ENCODE data around the gene SLC10A2.

Gene SLC10A2

GRCh38 chr13:103007427-103007762, 58.8 kb downstream of the SLC10A2 start:
- peak overlapping the region; percentile 99 for H3K27ac ChIP-seq (ENCODE audit: low read depth, low read length, poor library complexity, severe bottlenecking)

GRCh38 chr13:103006641-103007426, 59.4 kb downstream of the SLC10A2 start:
- Histone ChIP-seq H2AFZ (ENCODE audit: low read length) (peak overlapping the region; percentile 9), H3K9me2 (ENCODE audit: low read depth, low read length) (no peaks in the 10 kb centered on the region), H3K27me3 (ENCODE audit: insufficient read depth, low read length) (no peaks in the 10 kb centered on the region), H3K36me3 (ENCODE audit: insufficient read depth, low read length) (no peaks in the 10 kb centered on the region; the same call in 1 of the 2 replicates), H3K4me3 (ENCODE audit: low read depth, low read length, poor library complexity, severe bottlenecking) (peak overlapping the region; percentile 46), H3K79me2 (ENCODE audit: insufficient read depth, low read length) (no peaks in the 10 kb centered on the region), H3F3A (ENCODE audit: insufficient read depth, low read length) (no peaks in the 10 kb centered on the region), H3K9ac (ENCODE audit: low read length) (peak overlapping the region; percentile 76), H3K4me2 (ENCODE audit: low read length) (peak overlapping the region; percentile 78), H4K20me1 (ENCODE audit: insufficient read depth, low read length) (no peaks in the 10 kb centered on the region), H3K4me1 (ENCODE audit: insufficient read depth, low read length, severe bottlenecking) (peaks cover 31% of the 10 kb centered on the region), H3K9me3 (ENCODE audit: low read length) (peaks cover 23% of the 10 kb centered on the region), H3K27ac (ENCODE audit: low read depth, low read length, poor library complexity, severe bottlenecking) (peak overlapping the region; percentile 99)
- no peak for TF ChIP-seq EZH2 (IDR thresholded peaks at IDR 0.05; ENCODE audit: borderline replicate concordance, low read length)
- TF ChIP-seq CTCF (IDR thresholded peaks at IDR 0.05; ENCODE audit: low read length), result no peak

More at GRCh38 chr13:103007427-103007762, 58.8 kb downstream of the SLC10A2 start:
- H3K9me2 ChIP-seq (ENCODE audit: low read depth, low read length), result no peaks in the 10 kb centered on the region
- no peaks in the 10 kb centered on the region for H4K20me1 ChIP-seq (ENCODE audit: insufficient read depth, low read length)
- no peaks in the 10 kb centered on the region for H3K36me3 ChIP-seq (ENCODE audit: insufficient read depth, low read length)
- peaks cover 20% of the 10 kb centered on the region for H3K9me3 ChIP-seq (ENCODE audit: low read length)
- no peaks in the 10 kb centered on the region for H3K79me2 ChIP-seq (ENCODE audit: insufficient read depth, low read length)
- H3K4me3 ChIP-seq (ENCODE audit: low read depth, low read length, poor library complexity, severe bottlenecking), result peak overlapping the region; percentile 46
- H3F3A ChIP-seq (ENCODE audit: insufficient read depth, low read length), result no peaks in the 10 kb centered on the region
- H2AFZ ChIP-seq (ENCODE audit: low read length), result no peak overlapping the region
- TF ChIP-seq EZH2 (IDR thresholded peaks at IDR 0.05; ENCODE audit: borderline replicate concordance, low read length) (no peak), CTCF (IDR thresholded peaks at IDR 0.05; ENCODE audit: low read length) (no peak)
- peaks cover 31% of the 10 kb centered on the region for H3K4me1 ChIP-seq (ENCODE audit: insufficient read depth, low read length, severe bottlenecking)
- H3K9ac ChIP-seq (ENCODE audit: low read length), result peak overlapping the region; percentile 76
- no peaks in the 10 kb centered on the region for H3K27me3 ChIP-seq (ENCODE audit: insufficient read depth, low read length)
- H3K4me2 ChIP-seq (ENCODE audit: low read length), result peak overlapping the region; percentile 78

- peaks cover 32% of the 10 kb centered on the region for H3K9me3 ChIP-seq (ENCODE audit: low read length)
- H3K4me3 ChIP-seq (ENCODE audit: low read depth, low read length, poor library complexity, severe bottlenecking), result no peak overlapping the region
- H3K27ac ChIP-seq (ENCODE audit: low read depth, low read length, poor library complexity, severe bottlenecking), result peak overlapping the region; percentile 99
- TF ChIP-seq EZH2 (IDR thresholded peaks at IDR 0.05; ENCODE audit: borderline replicate concordance, low read length) (no peak), CTCF (IDR thresholded peaks at IDR 0.05; ENCODE audit: low read length) (no peak)
- H4K20me1 ChIP-seq (ENCODE audit: insufficient read depth, low read length), result no peaks in the 10 kb centered on the region
- no peaks in the 10 kb centered on the region for H3K79me2 ChIP-seq (ENCODE audit: insufficient read depth, low read length)
- no peak overlapping the region for H3K4me2 ChIP-seq (ENCODE audit: low read length)
- no peak overlapping the region for H2AFZ ChIP-seq (ENCODE audit: low read length)
- no peaks in the 10 kb centered on the region for H3K9me2 ChIP-seq (ENCODE audit: low read depth, low read length)
- H3K4me1 ChIP-seq (ENCODE audit: insufficient read depth, low read length, severe bottlenecking), result peaks cover 47% of the 10 kb centered on the region
- H3K36me3 ChIP-seq (ENCODE audit: insufficient read depth, low read length), result no peaks in the 10 kb centered on the region; the same call in 1 of the 2 replicates
- no peak overlapping the region for H3K9ac ChIP-seq (ENCODE audit: low read length)
- no peaks in the 10 kb centered on the region for H3F3A ChIP-seq (ENCODE audit: insufficient read depth, low read length)
- no peaks in the 10 kb centered on the region for H3K27me3 ChIP-seq (ENCODE audit: insufficient read depth, low read length)
Observed at GRCh38 chr13:103004661-103005345, 61.4 kb downstream of the SLC10A2 start.
